SH-SY5Y (cell line): ENCODE data around the gene PMVK.

Source experiments
- GATA2 ChIP-seq: IDR thresholded peaks from 2 replicates; pipeline ENCODE4 v1.6.1; 2011; ENCODE audit warnings: mild to moderate bottlenecking, low read depth, low read length
- GATA3 ChIP-seq: IDR thresholded peaks from 2 replicates; pipeline ENCODE4 v1.6.1; 2011; ENCODE audit warnings: low read depth, mild to moderate bottlenecking, low read length, moderate library complexity

PMVK gene

DNA sequence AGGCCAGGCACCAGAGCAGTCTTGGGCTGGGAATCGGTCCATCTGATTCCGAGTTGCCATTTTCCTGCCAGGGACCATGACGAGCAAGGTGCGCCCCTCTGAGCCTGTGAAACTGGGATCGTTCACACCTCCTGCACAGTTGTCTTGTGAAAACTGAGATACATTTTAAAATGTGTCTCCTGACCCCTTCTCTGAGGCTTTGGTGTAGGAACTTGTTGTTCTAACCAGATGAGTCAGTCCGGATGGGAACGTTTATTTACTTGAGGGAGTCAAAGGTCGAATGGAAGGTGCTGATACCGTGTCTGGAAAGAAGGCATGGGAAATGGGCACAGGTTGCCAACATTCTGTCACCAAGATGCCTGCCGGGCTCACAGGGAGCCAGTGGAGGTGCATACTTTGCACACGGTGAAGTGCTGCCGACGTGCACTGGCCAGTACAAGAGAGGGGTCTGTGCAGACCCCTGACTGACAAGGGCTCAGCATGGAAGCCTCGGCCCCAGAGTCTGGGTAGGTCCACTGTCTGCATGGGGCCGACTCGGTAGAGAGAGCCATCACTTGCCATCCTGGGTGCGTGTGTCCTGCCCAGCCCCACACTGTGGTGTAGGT is 59.0 kb downstream of the PMVK start:
- TF ChIP-seq GATA3 (no peak), GATA2 (no peak)

DNA sequence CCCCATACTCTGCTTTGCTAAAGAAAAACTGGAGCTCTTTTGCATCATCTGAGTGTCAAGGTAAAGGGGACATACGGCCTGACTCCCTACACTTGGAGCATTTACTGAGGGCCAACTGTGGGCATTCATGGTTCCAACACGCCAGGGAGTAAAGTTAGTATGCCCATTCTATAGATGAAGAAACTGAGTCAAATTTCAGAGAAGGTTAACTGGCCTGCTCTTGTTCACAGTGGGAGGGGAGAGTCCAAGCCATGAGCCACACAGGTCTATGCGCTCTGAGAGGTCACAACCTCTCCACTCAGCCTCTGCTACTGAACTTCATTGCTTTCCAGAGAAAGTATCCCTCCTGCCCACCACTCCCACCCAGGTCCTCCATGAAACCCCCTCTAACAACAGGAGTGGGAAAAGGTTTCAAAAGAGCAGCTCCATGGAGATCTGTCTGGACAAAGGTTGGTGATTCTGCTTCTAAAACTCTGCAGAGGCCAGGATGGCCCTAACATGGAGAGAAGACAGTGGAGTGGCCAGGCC is 59.6 kb downstream of the PMVK start:
- TF ChIP-seq GATA3 (no peak), GATA2 (no peak)
